Renal cortex interstitium (tissue), 11 donors: ENCODE data around the gene CD40LG. TPM values are rescaled to one million over a fixed set of nuclear protein-coding genes. Genes with fewer than 3 reads are reported as not detected.

Experiments
- DNase-seq, 11 donors: peaks; one replicate each; pipeline ENCODE4 v3.0.0-alpha.2; 2013; ENCODE audit warnings: low read depth in 9 of 11, low spot score in 4 of 11; ENCODE audit errors: extremely low read depth in 1 of 11
- polyA plus RNA-seq, 3 donors: library from polyadenylated mRNA; unstranded; fragments of 120-200 nt; gene quantifications; one replicate each; pipeline ENCODE4 v1.2.1, GENCODE V29; 2013; ENCODE audit not compliant: insufficient read length in 3 of 3

The CD40LG gene
- polyA plus RNA-seq, 3 donors = 0.14 to 0.28 (median 0.14) TPM

GRCh38 chrX:136687457-136687856 lies 39.5 kb downstream of the CD40LG start:
- DNase-seq = no peak

DNA sequence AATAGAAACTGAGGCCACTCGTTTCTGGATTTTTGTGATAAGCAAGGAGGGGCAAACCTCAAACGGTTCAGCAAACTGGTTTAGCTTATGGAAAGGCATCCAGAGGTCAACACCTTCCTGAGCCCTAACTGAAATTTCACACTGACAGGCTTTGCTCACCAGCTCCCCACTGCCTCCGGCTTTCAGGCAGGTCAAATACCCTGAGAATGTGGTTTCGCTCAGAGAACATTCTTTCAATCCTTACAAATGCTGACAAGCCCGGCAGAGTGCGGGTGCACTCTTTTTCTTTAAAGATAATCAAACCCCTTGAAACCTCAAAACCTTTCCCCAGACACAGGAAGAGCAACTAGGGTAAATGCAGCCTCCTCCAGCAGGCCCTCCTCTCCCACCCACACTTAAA lies 41.5 kb downstream of the CD40LG start:
- no peak for DNase-seq

GRCh38 chrX:136691028-136691809 lies 43.3 kb downstream of the CD40LG start:
- no peak for DNase-seq

GRCh38 chrX:136692271-136692670 lies 44.3 kb downstream of the CD40LG start:
- no peak for DNase-seq

- peak in 8 of 11 donors; percentile 19 to 41 (median 26) for DNase-seq
Observed at GRCh38 chrX:136694431-136695087, 46.6 kb downstream of the CD40LG start.

DNA sequence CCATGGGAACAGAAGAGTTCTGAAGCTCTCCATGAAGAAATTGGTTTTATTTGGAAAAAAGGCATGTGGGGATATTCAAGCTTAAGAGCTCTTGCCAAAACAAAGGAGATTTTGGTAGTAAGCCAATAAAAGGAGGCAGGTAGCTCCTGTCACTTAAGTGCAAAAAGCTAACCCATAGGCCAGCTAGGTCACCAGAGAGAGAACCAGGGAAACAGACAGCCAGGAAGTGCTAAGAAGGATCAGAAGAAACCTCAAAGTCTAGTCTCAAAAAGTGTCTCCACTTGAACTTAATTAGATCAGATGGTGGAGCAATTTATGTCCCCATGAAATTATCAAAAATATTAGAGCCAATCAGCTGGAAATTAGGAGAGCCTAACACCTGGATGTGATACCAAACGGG lies 49.2 kb downstream of the CD40LG start:
- DNase-seq = no peak

DNA sequence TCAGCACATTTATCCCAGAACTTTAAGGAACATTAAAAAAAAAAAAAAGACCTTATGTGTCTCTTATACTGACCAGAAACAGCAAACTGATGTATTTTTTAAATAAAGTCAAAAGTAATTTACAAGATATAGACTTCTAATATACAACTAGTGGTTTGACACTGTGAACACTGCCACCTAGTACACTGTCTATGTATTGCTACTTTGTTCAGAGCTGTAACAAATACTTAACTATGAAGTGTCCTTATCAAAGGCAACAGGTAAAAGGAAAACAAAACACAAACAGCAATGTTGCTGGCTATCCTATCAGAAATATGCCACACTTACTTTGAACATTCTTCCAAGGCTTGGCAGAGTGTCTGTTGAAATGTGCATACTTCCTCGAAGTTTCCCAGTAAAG lies 60.4 kb downstream of the CD40LG start:
- DNase-seq = no peak

Other genes starting within 250 kb of the CD40LG start
- gene BRS3, start 160.2 kb upstream of the CD40LG start, polyA plus RNA-seq = under 1 TPM in 2 of 3 donors, not detected in 1; 0.07 to 0.14 TPM
- 100 to 1,000 TPM in 2 of 3 donors, 10 to 100 TPM in 1; 93.3 to 129 (median 117) TPM for gene HTATSF1, start 150.6 kb upstream of the CD40LG start, polyA plus RNA-seq
- 1 to 10 TPM; 3.6 to 8.0 (median 5.6) TPM for gene VGLL1, start 115.9 kb upstream of the CD40LG start, polyA plus RNA-seq
- gene ARHGEF6, start 132.8 kb downstream of the CD40LG start, polyA plus RNA-seq = 10 to 100 TPM; 11.1 to 12.4 (median 12.4) TPM
- 100 to 1,000 TPM; 393 to 502 (median 454) TPM for gene RBMX, start 232.6 kb downstream of the CD40LG start, polyA plus RNA-seq